Measurements from ENCODE around the gene ZNF462.

GRCh38 chr9:107024193-107024592 is 161.2 kb downstream of the ZNF462 start:
- TF ChIP-seq CTCF (IDR thresholded peaks at IDR 0.05) (no peak), POLR2A (IDR thresholded peaks at IDR 0.05) (no peak)
